Prostate gland (tissue), 2 donors: ENCODE results near the gene SEMA4F. TPM values are rescaled to one million over a fixed set of nuclear protein-coding genes. Genes with fewer than 3 reads are reported as not detected.

Source experiments
- DNase-seq: peaks from one replicate; pipeline ENCODE4 v3.0.0-alpha.2; 2019; ENCODE audit warnings: low spot score
- H3K27ac ChIP-seq, 2 donors: fragments of 200-600 bp; sonication (generic); 2 replicates each; pipeline ENCODE4 v1.5.1; 2017 to 2019
- H3K27me3 ChIP-seq: fragments of 200-600 bp; sonication (generic); replicated peaks from 2 replicates; pipeline ENCODE4 v1.5.1; 2019; ENCODE audit not compliant: insufficient read depth
- H3K36me3 ChIP-seq, 2 donors: fragments of 200-600 bp; sonication (generic); 1 replicate in 1 of 2; 2 replicates in 1 of 2; pipeline versions ENCODE4 v1.5.1 to v1.8.1; 2017 to 2019
- H3K4me1 ChIP-seq: fragments of 200-600 bp; sonication (generic); replicated peaks from 2 replicates; pipeline ENCODE4 v1.5.1; 2019
- H3K4me3 ChIP-seq, 2 donors: fragments of 200-600 bp; sonication (generic); 2 replicates each; pipeline ENCODE4 v1.5.1; 2017 to 2019
- H3K9me3 ChIP-seq: fragments of 200-600 bp; sonication (generic); 2 replicates; pipeline ENCODE4 v1.5.1; 2017
- CTCF ChIP-seq, 4 experiments: fragments of 200-600 bp in 2 of 4; fragments of 450-650 bp in 2 of 4; sonication (generic) in 2 of 4; IDR thresholded peaks; 1 replicate in 3 of 4; 2 replicates in 1 of 4; pipeline ENCODE4 v1.5.1; 2016 to 2019; ENCODE audit warnings: antibody characterized with exemption in 4 of 4, mild to moderate bottlenecking in 2 of 4, moderate library complexity in 2 of 4
- POLR2A ChIP-seq: fragments of 450-650 bp; IDR thresholded peaks from one replicate; pipeline ENCODE4 v1.6.1; 2016; ENCODE audit warnings: antibody characterized with exemption, mild to moderate bottlenecking
- POLR2AphosphoS5 ChIP-seq: sonication (generic); formaldehyde crosslinking; IDR thresholded peaks from one replicate; pipeline ENCODE4 v1.6.1; 2017; ENCODE audit warnings: antibody characterized with exemption
- WGBS: methylation state at CpG from one replicate; pipeline ENCODE4 v1.1.5; 2018; 5-methylcytosine and 5-hydroxymethylcytosine counted together
- intact Hi-C: fragments of 100-400 bp; cut with DNase I; formaldehyde crosslinking; loops from one replicate; pipeline ENCODE4 v1.14.2; 2022
- total RNA-seq, 2 donors: library from RNA; depleted of rRNA; stranded (reverse); fragments of >200 nt; gene quantifications; one replicate each; pipeline ENCODE4 v1.1.0, GENCODE V29; 2016

Gene SEMA4F
- total RNA-seq, 2 donors from 2014 or later: 12.3 to 16.5 TPM

- H3K27me3 ChIP-seq: no peaks in the 10 kb centered on the region
- H3K36me3 ChIP-seq: no peaks in the 10 kb centered on the region
- intact Hi-C loops: no loop called here
- no peak for DNase-seq
- H3K4me3 ChIP-seq: no peak overlapping the region
- H3K4me1 ChIP-seq: no peaks in the 10 kb centered on the region
- TF ChIP-seq POLR2AphosphoS5 (no peak), CTCF (IDR thresholded peaks at IDR 0.05) (no peak), POLR2A (no peak)
- no peak overlapping the region for H3K27ac ChIP-seq
- H3K9me3 ChIP-seq: no peaks in the 10 kb centered on the region
These were observed 54.2 kb downstream of the SEMA4F start for GRCh38 chr2:74708296-74708695.

GRCh38 chr2:74708883-74709282, 54.8 kb downstream of the SEMA4F start:
- Histone ChIP-seq H3K36me3 (no peaks in the 10 kb centered on the region), H3K4me3 (no peak overlapping the region), H3K4me1 (no peaks in the 10 kb centered on the region), H3K27me3 (no peaks in the 10 kb centered on the region), H3K9me3 (no peaks in the 10 kb centered on the region), H3K27ac (no peak overlapping the region)
- TF ChIP-seq CTCF (IDR thresholded peaks at IDR 0.05): no peak
- TF ChIP-seq POLR2A: no peak
- TF ChIP-seq POLR2AphosphoS5: no peak
- intact Hi-C loops: no loop called here
- no peak for DNase-seq
- WGBS: 80% methylated on average over 4 of the region's 4 CpGs

GRCh38 chr2:74712223-74713053, 58.4 kb downstream of the SEMA4F start:
- Histone ChIP-seq H3K36me3 (no peaks in the 10 kb centered on the region), H3K9me3 (no peaks in the 10 kb centered on the region), H3K4me3 (no peak overlapping the region), H3K4me1 (no peaks in the 10 kb centered on the region), H3K27ac (no peak overlapping the region), H3K27me3 (no peaks in the 10 kb centered on the region)
- intact Hi-C loops: no loop called here
- no peak for DNase-seq
- WGBS: 82% methylated on average over 9 of the region's 9 CpGs
- TF ChIP-seq CTCF (IDR thresholded peaks at IDR 0.05) (no peak), POLR2A (no peak), POLR2AphosphoS5 (no peak)

GRCh38 chr2:74714691-74715080, 60.6 kb downstream of the SEMA4F start:
- intact Hi-C loops: loop anchor here (1.0 kb wide), 1 partner anchor 162 kb away; no protein-coding TSS in a partner anchor

More at GRCh38 chr2:74714691-74715080, 60.6 kb downstream of the SEMA4F start:
- no peaks in the 10 kb centered on the region for H3K36me3 ChIP-seq
- 27% methylated on average over 8 of the region's 8 CpGs for WGBS
- H3K9me3 ChIP-seq: no peaks in the 10 kb centered on the region
- no peak overlapping the region for H3K27ac ChIP-seq
- no peaks in the 10 kb centered on the region for H3K27me3 ChIP-seq
- no peak for TF ChIP-seq CTCF (IDR thresholded peaks at IDR 0.05)
- no peak for TF ChIP-seq POLR2AphosphoS5
- no peak for TF ChIP-seq POLR2A
- no peak for DNase-seq
- peak overlapping the region in 1 of 2 donors; percentile 38 for H3K4me3 ChIP-seq
- H3K4me1 ChIP-seq: no peaks in the 10 kb centered on the region
